ENCODE data around the gene VAMP4. TPM values are rescaled to one million over a fixed set of nuclear protein-coding genes. Genes with fewer than 3 reads are reported as not detected.
"Not testable (repeated sequence)": the region's sequence is repeated elsewhere in the genome, so short reads cannot be mapped to it uniquely, and the experiment has no call there.

VAMP4 gene
- total and polyA plus RNA-seq, 8 donors: 3.5 to 23.7 (median 7.2) TPM

DNA sequence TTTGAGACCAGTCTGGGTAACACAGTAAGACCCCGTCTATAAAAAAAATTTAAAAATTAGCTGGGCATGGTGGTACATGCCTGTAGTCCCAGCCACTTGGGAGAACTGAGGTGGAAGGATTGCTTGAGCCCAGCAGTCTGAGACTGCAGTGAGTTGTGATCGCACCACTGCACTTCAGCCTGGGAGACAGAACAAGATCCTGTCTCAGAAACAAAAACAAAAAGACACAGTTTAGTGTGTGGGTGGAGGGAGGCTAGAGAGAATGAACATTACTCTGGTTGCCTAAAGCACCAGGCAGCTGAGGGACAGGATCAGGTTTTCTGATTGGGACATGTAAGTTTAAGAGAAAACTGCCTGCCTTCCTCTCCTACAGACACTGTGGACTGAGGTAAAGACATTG lies 42.3 kb downstream of the VAMP4 start:
- Histone ChIP-seq H3K4me3 (no peak overlapping the region), H3K36me3 (peaks cover 0 to 38% (median 23%) of the 10 kb centered on the region in 4 donors), H3K27ac (no peak overlapping the region), H3K27me3 (no peaks in the 10 kb centered on the region), H3K4me1 (no peaks in the 10 kb centered on the region), H3K9me3 (peaks cover 0 to 10% (median 0%) of the 10 kb centered on the region in 4 donors)
- intact Hi-C loops (cut with DNase I; ENCODE audit: low total_unique reads): no loop called here
- TF ChIP-seq CTCF (IDR thresholded peaks at IDR 0.05) (no peak), POLR2A (IDR thresholded peaks at IDR 0.05) (no peak), POLR2AphosphoS5 (IDR thresholded peaks at IDR 0.05) (no peak), EP300 (IDR thresholded peaks at IDR 0.05) (no peak)
- WGBS, 5 donors: 82 to 96% (median 93%) methylated on average over 2 of the region's 2 CpGs
- no peak for DNase-seq

GRCh38 chr1:171695772-171696171 lies 46.1 kb downstream of the VAMP4 start:
- H3K27me3 ChIP-seq; intact Hi-C loops (cut with DNase I; ENCODE audit: low total_unique reads); DNase-seq; H3K4me1 ChIP-seq; H3K4me3 ChIP-seq; H3K27ac ChIP-seq: not testable (repeated sequence)
- Histone ChIP-seq H3K36me3 (peaks cover 0 to 11% (median 9%) of the 10 kb centered on the region in 4 donors), H3K9me3 (peaks cover 0 to 23% (median 0%) of the 10 kb centered on the region in 4 donors)
- 84 to 89% (median 87%) methylated on average over 11 to 14 of the region's 14 CpGs for WGBS, 5 donors

DNA sequence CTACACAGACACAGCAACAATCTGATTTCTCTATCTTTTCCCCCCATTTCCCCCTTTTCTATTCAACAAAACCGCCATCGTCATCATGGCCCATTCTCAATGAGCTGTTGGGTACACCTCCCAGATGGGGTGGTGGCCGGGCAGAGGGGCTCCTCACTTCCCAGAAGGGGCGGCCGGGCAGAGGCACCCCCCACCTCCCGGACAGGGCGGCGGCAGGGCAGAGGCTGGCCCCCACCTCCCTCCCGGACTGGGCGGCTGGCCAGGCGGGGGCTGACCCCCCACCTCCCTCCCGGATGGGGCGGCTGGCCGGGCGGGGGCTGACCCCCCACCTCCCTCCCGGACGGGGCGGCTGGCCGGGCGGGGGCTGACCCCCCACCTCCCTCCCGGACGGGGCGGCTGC lies 48.3 kb downstream of the VAMP4 start:
- not testable (repeated sequence) for H3K36me3 ChIP-seq

DNA sequence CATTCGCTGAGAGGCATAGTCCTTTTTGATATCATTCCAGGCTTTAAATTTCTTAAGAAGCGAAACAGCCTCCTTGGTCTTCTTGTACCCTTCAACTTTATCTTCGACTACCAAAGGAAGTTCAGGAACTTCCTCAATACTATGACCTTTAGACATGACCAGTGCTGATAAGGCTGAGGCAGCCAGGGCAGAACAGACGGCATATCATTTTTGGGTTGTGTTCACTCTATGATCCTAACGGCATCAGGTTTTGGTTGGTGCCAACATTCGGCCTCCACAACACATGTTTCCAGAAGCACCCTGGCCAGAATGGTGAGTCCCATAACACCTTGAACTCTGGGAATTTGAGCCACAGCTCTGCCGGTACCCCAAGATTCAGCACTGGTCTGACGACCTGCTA lies 58.0 kb downstream of the VAMP4 start:
- no peak overlapping the region for H3K4me3 ChIP-seq
- DNase-seq: no peak
- H3K4me1 ChIP-seq: no peaks in the 10 kb centered on the region
- H3K27ac ChIP-seq: no peak overlapping the region
- no peaks in the 10 kb centered on the region for H3K9me3 ChIP-seq
- H3K36me3 ChIP-seq: no peaks in the 10 kb centered on the region
- whole genome bisulfite sequencing, 5 donors: 57 to 73% (median 62%) methylated on average over 8 of the region's 8 CpGs
- intact Hi-C loops (cut with DNase I; ENCODE audit: low total_unique reads): no loop called here
- no peaks in the 10 kb centered on the region for H3K27me3 ChIP-seq
- TF ChIP-seq CTCF (IDR thresholded peaks at IDR 0.05) (no peak), EP300 (IDR thresholded peaks at IDR 0.05) (no peak), POLR2A (IDR thresholded peaks at IDR 0.05) (no peak)

More for the DNA sequence above, 48.3 kb downstream of the VAMP4 start:
- DNase-seq; H3K4me3 ChIP-seq; H3K27ac ChIP-seq; intact Hi-C loops (cut with DNase I; ENCODE audit: low total_unique reads); H3K4me1 ChIP-seq; H3K27me3 ChIP-seq: not testable (repeated sequence)
- peaks cover 0 to 23% (median 0%) of the 10 kb centered on the region in 4 donors for H3K9me3 ChIP-seq
- 87 to 98% (median 98%) methylated on average over 9 to 11 of the region's 23 CpGs for WGBS, 5 donors

- 92 to 96% (median 94%) methylated on average over 3 of the region's 3 CpGs for WGBS, 5 donors
- H3K27me3 ChIP-seq: no peaks in the 10 kb centered on the region
- H3K9me3 ChIP-seq: no peaks in the 10 kb centered on the region
- H3K36me3 ChIP-seq: no peaks in the 10 kb centered on the region
- TF ChIP-seq POLR2A (IDR thresholded peaks at IDR 0.05): no peak
- TF ChIP-seq CTCF (IDR thresholded peaks at IDR 0.05): no peak
- TF ChIP-seq EP300 (IDR thresholded peaks at IDR 0.05): no peak
- no peak for TF ChIP-seq POLR2AphosphoS5 (IDR thresholded peaks at IDR 0.05)
- H3K27ac ChIP-seq: no peak overlapping the region
- intact Hi-C loops (cut with DNase I; ENCODE audit: low total_unique reads): no loop called here
- H3K4me1 ChIP-seq: peaks cover 0 to 7% (median under 1%) of the 10 kb centered on the region in 4 donors
- no peak for DNase-seq
- no peak overlapping the region for H3K4me3 ChIP-seq
Measured at GRCh38 chr1:171680339-171680738, 61.5 kb downstream of the VAMP4 start.

All from stomach (tissue), 9 donors.